GM12872 (cell line): ENCODE results near the gene SPACA6.
"Not testable (repeated sequence)": the region's sequence is repeated elsewhere in the genome, so short reads cannot be mapped to it uniquely, and the experiment has no call there.

Experiments used
- CTCF ChIP-seq: IDR thresholded peaks from 3 replicates; pipeline ENCODE4 v1.5.1; 2011; ENCODE audit warnings: low read depth, mild to moderate bottlenecking, low read length, moderate library complexity; ENCODE audit not compliant: insufficient read depth

SPACA6 gene

GRCh38 chr19:51693260-51693659 is at the start of gene SPACA6:
Gene SPACA6 (plus strand): TSS chr19:51693330. CDS start chr19:51693527, 197 bp downstream.
- no peak for TF ChIP-seq CTCF

- TF ChIP-seq CTCF: no peak
Observed at GRCh38 chr19:51644636-51645271, 48.4 kb upstream of the SPACA6 start.

- not testable (repeated sequence) for TF ChIP-seq CTCF
Observed at GRCh38 chr19:51646730-51647129, 46.4 kb upstream of the SPACA6 start, which contains the start of gene SIGLEC14. Gene SIGLEC14 (minus strand): TSS chr19:51646825. CDS start chr19:51646759, 66 bp downstream.

- TF ChIP-seq CTCF: no peak
Observed at GRCh38 chr19:51647318-51647717, 45.8 kb upstream of the SPACA6 start.

GRCh38 chr19:51651216-51651846 is 41.8 kb upstream of the SPACA6 start:
- no peak for TF ChIP-seq CTCF

- no peak for TF ChIP-seq CTCF
Observed at GRCh38 chr19:51652266-51652665, 40.9 kb upstream of the SPACA6 start.

- TF ChIP-seq CTCF: no peak
Observed at GRCh38 chr19:51653162-51653561, 40.0 kb upstream of the SPACA6 start.
